Erythroblast (primary cell): ENCODE data around the gene ZNF385C.

Experiments
- GATA1 ChIP-seq: IDR thresholded peaks from 2 replicates; pipeline ENCODE4 v1.6.1; 2011; ENCODE audit warnings: low read depth, mild to moderate bottlenecking, control low read depth, low read length, moderate library complexity
- POLR2A ChIP-seq: IDR thresholded peaks from 2 replicates; pipeline ENCODE4 v1.6.1; 2011; ENCODE audit warnings: mild to moderate bottlenecking, low read length

DNA sequence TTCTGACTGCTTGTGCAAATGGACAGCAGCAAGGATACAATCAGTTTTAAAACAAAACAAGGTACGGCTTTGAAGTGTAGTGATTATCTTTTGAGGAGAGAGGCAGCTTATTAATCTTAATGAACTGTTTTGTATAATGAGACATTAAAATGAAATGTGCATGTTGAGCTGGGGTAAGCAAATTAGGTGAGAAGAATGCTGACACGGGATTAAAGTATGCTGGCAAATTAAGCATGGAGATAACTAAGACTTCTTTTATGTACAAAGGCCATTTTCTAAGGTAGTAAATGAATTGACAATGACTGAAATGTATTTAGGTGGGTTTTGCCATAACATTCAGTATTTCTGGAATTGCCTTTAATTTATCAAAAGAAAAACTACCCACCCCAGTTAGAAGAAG, 99.8 kb downstream of the ZNF385C start:
- TF ChIP-seq POLR2A (no peak), GATA1 (no peak)
